ENCODE measurements around the gene PDCD10. TPM values are rescaled to one million over a fixed set of nuclear protein-coding genes. Genes with fewer than 3 reads are reported as not detected.

PDCD10 gene
- polyA plus RNA-seq, 1 donor (not counting 4 experiments of a cell fraction or from before 2014, with no cell fraction given): 131 TPM

DNA sequence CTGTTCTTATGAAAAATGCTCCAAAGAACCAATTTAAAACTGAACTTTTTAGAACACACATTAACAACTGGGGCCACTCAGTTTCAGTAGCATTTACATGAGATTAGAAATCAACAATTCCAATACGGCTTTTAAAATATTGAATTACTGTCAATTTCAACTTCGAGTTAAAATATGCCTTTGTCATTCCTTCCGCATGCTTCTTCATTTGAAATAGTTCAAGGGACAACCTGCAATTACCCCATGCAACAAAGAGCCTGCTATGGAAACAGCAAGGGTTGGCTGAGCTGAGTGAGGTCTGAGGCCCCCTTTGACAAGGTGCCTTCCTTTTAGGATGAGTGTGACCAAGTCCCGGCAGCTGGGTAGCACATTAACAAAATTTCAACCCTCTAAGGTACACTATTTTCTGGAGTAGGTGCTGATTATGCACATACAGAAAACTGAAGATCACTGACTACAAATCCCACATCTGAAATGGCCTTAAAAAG lies 11.6 kb downstream of the PDCD10 start:
- dilution Hi-C loops (cut with MboI; ENCODE audit: extremely low pct_ligation_motif_present, low sequenced_read_pairs): no loop called here
- H3K9me1 ChIP-seq (ENCODE audit: control insufficient read depth, extremely low read depth, insufficient read depth, low read length): no peaks in the 10 kb centered on the region
- H3K27ac ChIP-seq (ENCODE audit: control insufficient read depth, insufficient read depth, low read length): no peak overlapping the region
- H3K9me3 ChIP-seq (ENCODE audit: control insufficient read depth, low read depth, low read length): no peaks in the 10 kb centered on the region
- H3K4me2 ChIP-seq (ENCODE audit: control insufficient read depth, extremely low read depth, insufficient read depth, low read depth, low read length): no peak overlapping the region
- DNase-seq (ENCODE audit: low read depth, low spot score): no peak
- H3K4me1 ChIP-seq (ENCODE audit: control insufficient read depth, extremely low read depth, insufficient read depth, low read length): no peaks in the 10 kb centered on the region
- no peaks in the 10 kb centered on the region for H3K27me3 ChIP-seq (ENCODE audit: control insufficient read depth, extremely low read depth, insufficient read depth, low read length)
- no peak overlapping the region for H3K4me3 ChIP-seq (ENCODE audit: control insufficient read depth in 2 of 3, extremely low read depth in 1 of 3, insufficient read depth in 2 of 3, low read depth in 1 of 3, low read length in 3 of 3)
- peaks cover 3 to 4% of the 10 kb centered on the region in 2 experiments for H3K36me3 ChIP-seq (ENCODE audit: control insufficient read depth in 2 of 2, extremely low read depth in 1 of 2, insufficient read depth in 2 of 2, low read length in 2 of 2)
- peaks cover 83% of the 10 kb centered on the region for H3K79me2 ChIP-seq (ENCODE audit: control insufficient read depth, insufficient read depth, low read length)
- no peak overlapping the region for H3K9ac ChIP-seq (ENCODE audit: control insufficient read depth, extremely low read depth, insufficient read depth, low read length)
- no peak overlapping the region for H2AFZ ChIP-seq (ENCODE audit: control insufficient read depth, low read length)
- no peak for FAIRE-seq
- TF ChIP-seq, protein P1, sequence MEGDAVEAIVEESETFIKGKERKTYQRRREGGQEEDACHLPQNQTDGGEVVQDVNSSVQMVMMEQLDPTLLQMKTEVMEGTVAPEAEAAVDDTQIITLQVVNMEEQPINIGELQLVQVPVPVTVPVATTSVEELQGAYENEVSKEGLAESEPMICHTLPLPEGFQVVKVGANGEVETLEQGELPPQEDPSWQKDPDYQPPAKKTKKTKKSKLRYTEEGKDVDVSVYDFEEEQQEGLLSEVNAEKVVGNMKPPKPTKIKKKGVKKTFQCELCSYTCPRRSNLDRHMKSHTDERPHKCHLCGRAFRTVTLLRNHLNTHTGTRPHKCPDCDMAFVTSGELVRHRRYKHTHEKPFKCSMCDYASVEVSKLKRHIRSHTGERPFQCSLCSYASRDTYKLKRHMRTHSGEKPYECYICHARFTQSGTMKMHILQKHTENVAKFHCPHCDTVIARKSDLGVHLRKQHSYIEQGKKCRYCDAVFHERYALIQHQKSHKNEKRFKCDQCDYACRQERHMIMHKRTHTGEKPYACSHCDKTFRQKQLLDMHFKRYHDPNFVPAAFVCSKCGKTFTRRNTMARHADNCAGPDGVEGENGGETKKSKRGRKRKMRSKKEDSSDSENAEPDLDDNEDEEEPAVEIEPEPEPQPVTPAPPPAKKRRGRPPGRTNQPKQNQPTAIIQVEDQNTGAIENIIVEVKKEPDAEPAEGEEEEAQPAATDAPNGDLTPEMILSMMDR (optimal IDR thresholded peaks at IDR 0.05 in 1 of 3, IDR thresholded peaks at IDR 0.05 in 1 of 3, conservative IDR thresholded peaks at IDR 0.05 in 1 of 3; ENCODE audit: extremely low read depth in 1 of 3, insufficient read depth in 2 of 3, low read length in 3 of 3): no peak
- TF ChIP-seq EZH2 (IDR thresholded peaks at IDR 0.05; ENCODE audit: low read length): no peak
- no peaks in the 10 kb centered on the region for H4K20me1 ChIP-seq (ENCODE audit: control insufficient read depth, extremely low read depth, insufficient read depth, low read length)

DNA sequence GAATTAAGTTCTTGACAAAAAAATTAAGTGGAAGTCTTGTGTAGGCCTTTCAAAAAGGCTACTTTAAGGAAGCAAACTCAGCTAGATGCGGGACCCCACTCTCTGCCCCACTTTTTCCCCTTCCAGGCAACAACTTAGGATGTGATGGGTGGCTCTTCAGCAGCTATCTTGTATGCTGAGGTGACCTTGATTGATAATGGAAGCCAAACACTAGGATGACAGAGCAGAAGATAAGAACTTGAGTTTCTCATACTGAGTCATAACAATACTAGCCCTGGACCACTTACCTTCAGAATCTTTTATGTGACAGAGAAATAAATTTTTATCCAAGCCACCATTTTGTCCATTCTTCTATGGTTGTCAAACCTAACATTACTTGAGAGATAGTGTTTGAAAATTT lies 16.1 kb downstream of the PDCD10 start:
- Histone ChIP-seq H3K79me2 (ENCODE audit: control insufficient read depth, insufficient read depth, low read length) (peaks cover 78% of the 10 kb centered on the region), H3K4me2 (ENCODE audit: control insufficient read depth, extremely low read depth, insufficient read depth, low read depth, low read length) (no peak overlapping the region), H3K9me3 (ENCODE audit: control insufficient read depth, low read depth, low read length) (no peaks in the 10 kb centered on the region), H3K36me3 (ENCODE audit: control insufficient read depth in 2 of 2, extremely low read depth in 1 of 2, insufficient read depth in 2 of 2, low read length in 2 of 2) (peaks cover 3 to 4% of the 10 kb centered on the region in 2 experiments), H4K20me1 (ENCODE audit: control insufficient read depth, extremely low read depth, insufficient read depth, low read length) (no peaks in the 10 kb centered on the region), H3K4me1 (ENCODE audit: control insufficient read depth, extremely low read depth, insufficient read depth, low read length) (no peaks in the 10 kb centered on the region), H2AFZ (ENCODE audit: control insufficient read depth, low read length) (no peak overlapping the region), H3K27ac (ENCODE audit: control insufficient read depth, insufficient read depth, low read length) (no peak overlapping the region), H3K4me3 (ENCODE audit: control insufficient read depth in 2 of 3, extremely low read depth in 1 of 3, insufficient read depth in 2 of 3, low read depth in 1 of 3, low read length in 3 of 3) (no peak overlapping the region), H3K9ac (ENCODE audit: control insufficient read depth, extremely low read depth, insufficient read depth, low read length) (no peak overlapping the region), H3K9me1 (ENCODE audit: control insufficient read depth, extremely low read depth, insufficient read depth, low read length) (no peaks in the 10 kb centered on the region), H3K27me3 (ENCODE audit: control insufficient read depth, extremely low read depth, insufficient read depth, low read length) (no peaks in the 10 kb centered on the region)
- DNase-seq (ENCODE audit: low read depth, low spot score): no peak
- no peak for TF ChIP-seq EZH2 (IDR thresholded peaks at IDR 0.05; ENCODE audit: low read length)
- TF ChIP-seq, protein P1 (optimal IDR thresholded peaks at IDR 0.05 in 1 of 3, IDR thresholded peaks at IDR 0.05 in 1 of 3, conservative IDR thresholded peaks at IDR 0.05 in 1 of 3; ENCODE audit: extremely low read depth in 1 of 3, insufficient read depth in 2 of 3, low read length in 3 of 3): no peak
- no peak for FAIRE-seq
- dilution Hi-C loops (cut with MboI; ENCODE audit: extremely low pct_ligation_motif_present, low sequenced_read_pairs): no loop called here

All from keratinocyte (primary cell).